Body of pancreas (tissue), 4 donors: ENCODE data around the gene FXN.

Source experiments
- POLR2A ChIP-seq, 3 donors: fragments of 450-650 bp; IDR thresholded peaks; one replicate each; pipeline ENCODE4 v1.6.1; 2016; ENCODE audit warnings: antibody characterized with exemption in 3 of 3, mild to moderate bottlenecking in 2 of 3
- TF ChIP-seq, protein P1 (sequence below), 7 experiments: fragments of 450-650 bp in 4 of 7; fragments of 200-600 bp in 3 of 7; sonication (generic) in 3 of 7; IDR thresholded peaks; one replicate each; pipeline ENCODE4 v1.5.1; 2016 to 2019; ENCODE audit warnings: antibody characterized with exemption in 7 of 7

DNA sequence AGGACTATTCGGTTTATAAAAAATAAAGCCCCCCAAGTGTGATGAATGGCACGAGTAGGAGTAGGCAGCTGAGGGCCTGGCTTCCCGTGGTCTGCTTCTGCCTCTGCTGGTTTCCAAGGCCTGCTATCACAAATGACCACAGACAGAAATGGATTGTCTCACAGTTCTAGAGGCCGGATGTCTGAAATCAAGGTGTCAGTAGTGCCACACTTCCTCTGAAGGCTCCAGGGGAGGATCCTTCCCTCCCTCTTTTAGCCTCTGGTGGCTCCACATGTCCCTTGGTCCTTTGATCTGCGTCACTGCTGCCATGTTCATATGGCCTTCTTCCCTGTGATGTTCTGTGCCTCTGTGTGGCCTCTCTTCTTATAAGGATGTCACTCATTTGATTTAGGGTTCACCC lies 36.7 kb upstream of the FXN start:
- TF ChIP-seq, protein P1, sequence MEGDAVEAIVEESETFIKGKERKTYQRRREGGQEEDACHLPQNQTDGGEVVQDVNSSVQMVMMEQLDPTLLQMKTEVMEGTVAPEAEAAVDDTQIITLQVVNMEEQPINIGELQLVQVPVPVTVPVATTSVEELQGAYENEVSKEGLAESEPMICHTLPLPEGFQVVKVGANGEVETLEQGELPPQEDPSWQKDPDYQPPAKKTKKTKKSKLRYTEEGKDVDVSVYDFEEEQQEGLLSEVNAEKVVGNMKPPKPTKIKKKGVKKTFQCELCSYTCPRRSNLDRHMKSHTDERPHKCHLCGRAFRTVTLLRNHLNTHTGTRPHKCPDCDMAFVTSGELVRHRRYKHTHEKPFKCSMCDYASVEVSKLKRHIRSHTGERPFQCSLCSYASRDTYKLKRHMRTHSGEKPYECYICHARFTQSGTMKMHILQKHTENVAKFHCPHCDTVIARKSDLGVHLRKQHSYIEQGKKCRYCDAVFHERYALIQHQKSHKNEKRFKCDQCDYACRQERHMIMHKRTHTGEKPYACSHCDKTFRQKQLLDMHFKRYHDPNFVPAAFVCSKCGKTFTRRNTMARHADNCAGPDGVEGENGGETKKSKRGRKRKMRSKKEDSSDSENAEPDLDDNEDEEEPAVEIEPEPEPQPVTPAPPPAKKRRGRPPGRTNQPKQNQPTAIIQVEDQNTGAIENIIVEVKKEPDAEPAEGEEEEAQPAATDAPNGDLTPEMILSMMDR (IDR thresholded peaks at IDR 0.05): no peak
- no peak for TF ChIP-seq POLR2A (IDR thresholded peaks at IDR 0.05)
